HepG2 (cell line): ENCODE measurements around the gene TNPO3. TPM values are rescaled to one million over a fixed set of nuclear protein-coding genes. Genes with fewer than 3 reads are reported as not detected.

Experiments
- ATAC-seq: fragments of 200-7000 bp; cut with Tn5 transposase; 3 replicates; pipeline ENCODE4 v1.9.1; 2020; ENCODE audit warnings: mild to moderate bottlenecking, moderate library complexity
- BruUV-seq: library from RNA; stranded (reverse); fragments of 400-500 nt; replicated peaks from 2 replicates; lab custom pipeline; 2021; lab: Mats Ljungman, UMichigan
- CTCF ChIA-PET: fragments of 300-600 bp; formaldehyde crosslinking; extraction: SDS; loops from one replicate; lab custom pipeline; 2021; ENCODE audit warnings: low total read pairs, inconsistent platforms, low intra/inter-chr PET ratio; lab: Yijun Ruan, JAX
- POLR2A ChIA-PET: fragments of 350-600 bp; sonication (Branson Sonifier 250); formaldehyde crosslinking; loops from one replicate; lab custom pipeline; 2020; ENCODE audit warnings: antibody characterized with exemption, inconsistent platforms; lab: Yijun Ruan, JAX
- DNase-seq: peaks from one replicate; pipeline ENCODE4 v3.0.0-alpha.2; 2015; ENCODE audit warnings: low spot score
- FAIRE-seq: peaks from 3 replicates; lab custom pipeline; 2011; peaks lifted over from hg19 to GRCh38; lab: Jason Lieb, UNC
- H2AFZ ChIP-seq: one replicate; pipeline ENCODE4 v1.6.1; 2011; ENCODE audit warnings: low read length, inconsistent platforms
- H3K27ac ChIP-seq: fragments of 300-600 bp; 3 replicates; pipeline ENCODE4 v1.8.0; 2011; ENCODE audit warnings: mixed run types, mild to moderate bottlenecking, mixed read lengths, low read length, inconsistent platforms; ENCODE audit not compliant: insufficient read depth; ENCODE audit errors: extremely low read length
- H3K27me3 ChIP-seq, 2 experiments: fragments of 200-600 bp in 1 of 2; 2 replicates in 1 of 2; 3 replicates in 1 of 2; pipeline versions ENCODE4 v1.6.0 to v1.8.0; 2011; ENCODE audit warnings: low read length in 2 of 2, mild to moderate bottlenecking in 2 of 2, moderate library complexity in 2 of 2, inconsistent platforms in 1 of 2; ENCODE audit not compliant: insufficient read depth in 2 of 2, control insufficient read depth in 1 of 2
- H3K36me3 ChIP-seq, 2 experiments: fragments of 200-600 bp in 1 of 2; replicated peaks in 1 of 2; 2 replicates in 1 of 2; 3 replicates in 1 of 2; pipeline versions ENCODE4 v1.5.1 to v1.8.0; 2011; ENCODE audit warnings: low read length in 2 of 2, inconsistent platforms in 1 of 2; ENCODE audit not compliant: insufficient read depth in 2 of 2, control insufficient read depth in 1 of 2
- H3K4me1 ChIP-seq: 2 replicates; pipeline ENCODE4 v1.5.1; 2012; ENCODE audit warnings: low read length, inconsistent platforms; ENCODE audit not compliant: insufficient read depth
- H3K4me2 ChIP-seq: 2 replicates; pipeline ENCODE4 v1.6.0; 2011; ENCODE audit warnings: low read depth, low read length, inconsistent platforms
- H3K4me3 ChIP-seq, 3 experiments: fragments of 200-600 bp in 1 of 3; sonication (generic), shearing (Covaris generic) in 1 of 3; replicated peaks in 1 of 3; 2 replicates each; pipeline ENCODE4 v1.5.1; 2011 to 2016; ENCODE audit warnings: low read length in 3 of 3, inconsistent platforms in 2 of 3, low read depth in 2 of 3, mild to moderate bottlenecking in 2 of 3, control low read depth in 1 of 3, mixed read lengths in 1 of 3; ENCODE audit not compliant: insufficient read depth in 1 of 3
- H3K79me2 ChIP-seq: one replicate; pipeline ENCODE4 v1.6.1; 2011; ENCODE audit warnings: low read length, inconsistent platforms; ENCODE audit not compliant: insufficient read depth
- H3K9ac ChIP-seq: 2 replicates; pipeline ENCODE4 v1.6.0; 2011; ENCODE audit warnings: mild to moderate bottlenecking, low read depth, low read length, inconsistent platforms; ENCODE audit not compliant: insufficient read depth
- H3K9me3 ChIP-seq: 2 replicates; pipeline ENCODE4 v1.5.1; 2012; ENCODE audit warnings: mild to moderate bottlenecking, low read length
- H4K20me1 ChIP-seq: 2 replicates; pipeline ENCODE4 v1.6.0; 2011; ENCODE audit warnings: inconsistent platforms, mild to moderate bottlenecking, low read length, moderate library complexity; ENCODE audit not compliant: insufficient read depth
- ADNP ChIP-seq: sonication (generic); formaldehyde crosslinking; IDR thresholded peaks from 2 replicates; pipeline ENCODE4 v1.4.0; 2020; ENCODE audit warnings: missing genetic modification reagents
- ATF7-NPFF ChIP-seq: sonication (generic); formaldehyde crosslinking; IDR thresholded peaks from 2 replicates; pipeline ENCODE4 v1.8.1; 2023; ENCODE audit warnings: mild to moderate bottlenecking, low read depth, missing genetic modification reagents, moderate library complexity
- DRAP1 ChIP-seq: IDR thresholded peaks from 2 replicates; pipeline ENCODE4 v1.6.1; 2016; ENCODE audit warnings: missing genetic modification reagents, missing compliant biosample characterization
- HDAC1 ChIP-seq: sonication (generic); formaldehyde crosslinking; IDR thresholded peaks from 2 replicates; pipeline ENCODE4 v1.5.1; 2020; ENCODE audit warnings: mild to moderate bottlenecking, missing genetic modification reagents
- HHEX ChIP-seq: IDR thresholded peaks from 2 replicates; pipeline ENCODE4 v1.6.1; 2016; ENCODE audit warnings: control low read depth
- HOXA9 ChIP-seq: sonication (generic); formaldehyde crosslinking; IDR thresholded peaks from 2 replicates; pipeline ENCODE4 v1.8.1; 2022; ENCODE audit warnings: missing genetic modification reagents, mild to moderate bottlenecking, moderate library complexity, borderline replicate concordance
- KDM3A ChIP-seq: IDR thresholded peaks from 2 replicates; pipeline ENCODE4 v1.6.1; 2018; ENCODE audit warnings: low read depth, missing compliant biosample characterization
- MBD4 ChIP-seq: IDR thresholded peaks from 2 replicates; pipeline ENCODE4 v1.6.1; 2012; ENCODE audit warnings: low read length, inconsistent platforms, borderline replicate concordance
- MYC ChIP-seq: sonication (generic); formaldehyde crosslinking; IDR thresholded peaks from 2 replicates; pipeline ENCODE4 v1.9.0; 2021; ENCODE audit warnings: missing genetic modification reagents, borderline replicate concordance
- PLRG1 ChIP-seq: fragments of 450-650 bp; conservative IDR thresholded peaks from 2 replicates; pipeline ENCODE4 v1.6.1; 2016
- RXRA ChIP-seq: sonication (generic); formaldehyde crosslinking; IDR thresholded peaks from 2 replicates; pipeline ENCODE4 v1.5.1; 2020; ENCODE audit warnings: missing genetic modification reagents
- SCMH1 ChIP-seq: sonication (generic); formaldehyde crosslinking; IDR thresholded peaks from 2 replicates; pipeline ENCODE4 v1.9.0; 2021; ENCODE audit warnings: missing genetic modification reagents, mild to moderate bottlenecking, borderline replicate concordance
- SIX1 ChIP-seq: sonication (generic); formaldehyde crosslinking; IDR thresholded peaks from 2 replicates; pipeline ENCODE4 v1.4.0; 2020; ENCODE audit warnings: missing genetic modification reagents, borderline replicate concordance
- SPEN ChIP-seq: sonication (generic); formaldehyde crosslinking; IDR thresholded peaks from 2 replicates; pipeline ENCODE4 v1.5.1; 2020; ENCODE audit warnings: low read depth, mild to moderate bottlenecking, missing genetic modification reagents
- TIGD3 ChIP-seq: sonication (generic); formaldehyde crosslinking; IDR thresholded peaks from 2 replicates; pipeline ENCODE4 v1.5.1; 2020; ENCODE audit warnings: mild to moderate bottlenecking, missing genetic modification reagents, borderline replicate concordance
- ZBTB37 ChIP-seq: sonication (generic); formaldehyde crosslinking; IDR thresholded peaks from 2 replicates; pipeline ENCODE4 v1.4.0; 2020; ENCODE audit warnings: mild to moderate bottlenecking, missing genetic modification reagents
- ZNF10 ChIP-seq: sonication (generic); formaldehyde crosslinking; IDR thresholded peaks from 2 replicates; pipeline ENCODE4 v1.4.0; 2020; ENCODE audit warnings: mild to moderate bottlenecking, low read depth, missing genetic modification reagents, borderline replicate concordance
- ZNF605 ChIP-seq: sonication (generic); formaldehyde crosslinking; IDR thresholded peaks from 2 replicates; pipeline ENCODE4 v1.8.0; 2022; ENCODE audit warnings: mild to moderate bottlenecking, missing genetic modification reagents
- ZNF691 ChIP-seq: sonication (generic); formaldehyde crosslinking; IDR thresholded peaks from 2 replicates; pipeline ENCODE4 v1.4.0; 2020; ENCODE audit warnings: missing genetic modification reagents, low read depth, mild to moderate bottlenecking, borderline replicate concordance
- ZNF703 ChIP-seq: sonication (generic); formaldehyde crosslinking; IDR thresholded peaks from 2 replicates; pipeline ENCODE4 v1.5.1; 2020; ENCODE audit warnings: missing genetic modification reagents, mild to moderate bottlenecking, moderate library complexity, borderline replicate concordance
- ZNF746 ChIP-seq: sonication (generic); formaldehyde crosslinking; IDR thresholded peaks from 2 replicates; pipeline ENCODE4 v1.8.0; 2022; ENCODE audit warnings: mild to moderate bottlenecking, missing genetic modification reagents
- WGBS: methylation state at CpG from one replicate; pipeline ENCODE4 v1.1.6; 2017; ENCODE audit warnings: low lambda C conversion rate; 5-methylcytosine and 5-hydroxymethylcytosine counted together
- in situ Hi-C: cut with HindIII; loops from 2 replicates; pipeline ENCODE4 v1.10.0; 2017; ENCODE audit warnings: low pct_unique_long_range_greater_than_20kb; ENCODE audit not compliant: extremely low pct_ligation_motif_present
- intact Hi-C: fragments of 100-400 bp; cut with micrococcal nuclease; formaldehyde crosslinking; loops from one replicate; pipeline ENCODE4 v1.10.0; 2022; ENCODE audit not compliant: unreplicated experiment
- polyA plus RNA-seq, 8 experiments: library from polyadenylated mRNA; depleted of rRNA in 3 of 8; stranded (reverse) in 7 of 8; unstranded in 1 of 8; fragments of >200 nt; fragmentation: Illumina TruSeq in 4 of 8; extraction: Trizol in 4 of 8; gene quantifications; 2 replicates each; pipeline versions ENCODE4 v1.2.1 to v1.2.3, GENCODE V29; 2011 to 2016; ENCODE audit warnings: low read depth in 4 of 8, missing spikeins in 1 of 8, mixed read lengths in 1 of 8; ENCODE audit not compliant: insufficient read depth in 1 of 8
- total RNA-seq, 5 experiments: library from RNA; depleted of rRNA; stranded (reverse); fragments of >200 nt; fragmentation: Illumina TruSeq; extraction: Trizol; gene quantifications; 2 replicates each; pipeline ENCODE4 v1.2.3, GENCODE V29; 2016; ENCODE audit warnings: low read depth in 1 of 5

TNPO3 gene
- total and polyA plus RNA-seq, 2 of the 13 experiments (the other 11 are each of a cell fraction or from before 2014, with no cell fraction given), result 23.8 to 44.6 TPM

GRCh38 chr7:129101746-129102145, 46.8 kb upstream of the TNPO3 start (continued):
- TF ChIP-seq SIX1 (no peak), MYC (CRISPR knock-in tag) (no peak), ZNF10 (CRISPR knock-in tag) (no peak)

GRCh38 chr7:129100827-129101166, 45.9 kb upstream of the TNPO3 start:
- no peaks in the 10 kb centered on the region for H3K9me3 ChIP-seq
- peak overlapping the region in 2 of 3 experiments; percentile 26 to 43; a peak in 2 of 6 replicates for H3K4me3 ChIP-seq
- in situ Hi-C loops (no loop called here), intact Hi-C loops (loop anchor here (5.0 kb wide), 1 partner anchor 43 kb away; the partner anchor contains the start of gene TNPO3)
- H3K4me2 ChIP-seq, result peak overlapping the region; percentile 75
- no peak for DNase-seq
- no peaks in the 10 kb centered on the region for H4K20me1 ChIP-seq
- H3K36me3 ChIP-seq, result no peaks in the 10 kb centered on the region
- peaks cover 60% of the 10 kb centered on the region for H3K4me1 ChIP-seq
- H3K27ac ChIP-seq, result peak overlapping the region; percentile 79
- no peak; the same call in 2 of the 3 replicates for ATAC-seq
- H2AFZ ChIP-seq, result peak overlapping the region; percentile 37
- no peaks in the 10 kb centered on the region for H3K79me2 ChIP-seq
- WGBS, result 6% methylated on average over 2 of the region's 2 CpGs
- POLR2A ChIA-PET, result no interaction called here
- H3K27me3 ChIP-seq, result no peaks in the 10 kb centered on the region
- no peak for FAIRE-seq
- BruUV-seq, result no TSS peak
- CTCF ChIA-PET, result no interaction called here
- H3K9ac ChIP-seq, result 0 out of 2 replicates have a peak overlapping the region, but pooled peaks have one; percentile 6
- TF ChIP-seq TIGD3 (CRISPR knock-in tag) (no peak), RXRA (CRISPR knock-in tag) (no peak), SCMH1 (CRISPR knock-in tag) (no peak), ATF7-NPFF (CRISPR knock-in tag) (no peak), MBD4 (no peak), ZNF605 (CRISPR knock-in tag) (no peak), HHEX (CRISPR knock-in tag) (no peak), KDM3A (no peak), HOXA9 (CRISPR knock-in tag) (no peak), SPEN (CRISPR knock-in tag) (no peak), ZNF691 (CRISPR knock-in tag) (no peak), ZNF746 (no peak), ZNF703 (CRISPR knock-in tag) (no peak), DRAP1 (CRISPR knock-in tag) (peak; percentile 37; the same call in 1 of the 2 replicates), ZBTB37 (CRISPR knock-in tag) (no peak), PLRG1 (no peak), HDAC1 (CRISPR knock-in tag) (0 out of 2 replicates have a peak, but pooled peaks have one; percentile 44), ADNP (CRISPR knock-in tag) (no peak)
